ENCODE results near the gene TSSK6.

- TF ChIP-seq CTCF (conservative IDR thresholded peaks at IDR 0.05 in 1 of 2, IDR thresholded peaks at IDR 0.05 in 1 of 2; ENCODE audit: extremely low read depth in 1 of 2, insufficient read depth in 1 of 2, low read depth in 1 of 2, low read length in 2 of 2) (no peak), EZH2 (IDR thresholded peaks at IDR 0.05; ENCODE audit: borderline replicate concordance, low read length) (no peak)
Observed at GRCh38 chr19:19532806-19533701, 17.7 kb upstream of the TSSK6 start.
